Measurements from ENCODE around the gene FBN1.

FBN1 gene

DNA sequence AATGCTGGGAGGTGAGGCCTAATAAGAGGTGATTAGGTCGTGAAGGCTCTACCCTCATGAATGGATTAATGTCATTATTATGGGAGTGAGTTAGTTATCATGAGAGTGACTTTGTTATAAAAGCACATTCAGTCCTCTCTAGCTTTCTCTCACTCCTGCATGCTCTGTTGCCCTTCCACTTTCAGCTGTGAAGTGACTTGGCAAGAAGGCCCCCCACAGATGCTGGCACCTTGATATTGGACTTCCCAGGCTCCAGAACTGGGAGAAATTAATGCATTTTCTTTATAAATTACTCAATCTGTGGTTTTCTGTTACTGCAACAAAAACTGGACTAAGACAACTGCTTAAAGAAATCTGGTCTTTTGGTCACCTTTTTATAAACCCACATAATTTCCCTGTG lies 144.3 kb downstream of the FBN1 start:
- no peak for DNase-seq

DNA sequence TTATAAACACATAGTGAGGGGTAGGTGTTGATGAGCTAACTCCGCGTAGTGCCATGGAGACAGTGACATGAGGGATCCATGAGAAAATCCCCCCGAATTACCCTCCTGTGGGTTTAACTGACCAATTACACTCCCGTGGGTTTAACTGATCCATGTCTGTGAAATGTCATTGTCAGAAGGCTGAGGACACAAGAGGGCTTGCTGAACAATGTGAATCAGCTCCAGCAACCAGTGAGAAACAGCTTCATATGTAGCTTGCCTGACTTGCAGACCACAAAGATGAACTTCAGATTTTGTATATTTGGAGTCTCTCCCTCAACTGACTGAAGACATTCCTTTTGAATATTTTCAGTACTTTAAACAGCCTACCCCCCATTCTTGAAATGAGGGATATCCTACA lies 144.9 kb downstream of the FBN1 start:
- no peak for DNase-seq

DNA sequence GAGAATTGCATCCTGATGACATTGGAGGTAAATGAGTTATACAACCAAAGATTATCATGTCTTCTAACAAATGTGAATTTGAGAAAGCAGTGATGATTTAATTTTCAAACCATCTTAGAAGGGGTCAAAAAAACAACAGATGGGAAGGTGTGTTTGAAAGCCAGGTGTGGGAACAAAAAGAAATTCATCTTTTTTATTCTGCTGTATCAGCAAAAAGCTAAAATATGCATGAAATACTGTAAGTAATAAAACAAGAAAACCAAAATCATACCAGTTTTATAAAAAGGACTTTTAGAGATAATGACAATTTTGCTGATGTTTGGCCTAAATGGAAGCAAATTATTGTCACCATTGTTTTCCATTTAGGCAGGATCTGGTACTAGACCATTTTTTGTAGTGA lies 145.5 kb downstream of the FBN1 start:
- no peak for DNase-seq

DNA sequence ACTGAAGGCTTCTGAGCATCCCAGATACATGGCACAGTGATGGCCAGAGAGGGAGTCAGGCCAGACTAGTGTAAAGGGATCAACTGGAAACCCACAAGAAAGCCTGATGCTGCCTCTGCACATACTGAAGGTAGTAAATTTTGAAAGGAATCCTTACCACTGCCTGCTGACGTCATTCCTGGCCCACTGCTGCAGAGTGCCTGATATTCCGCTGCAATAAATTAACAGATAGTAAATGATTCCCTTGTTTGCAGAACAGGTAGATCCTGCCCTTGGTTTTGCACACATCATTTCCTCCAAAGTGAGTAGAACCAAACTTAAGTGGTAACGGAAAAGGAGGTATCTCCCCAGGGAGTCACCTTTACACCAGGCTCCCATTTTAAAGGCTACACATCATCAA lies 146.7 kb downstream of the FBN1 start:
- DNase-seq, result no peak

DNA sequence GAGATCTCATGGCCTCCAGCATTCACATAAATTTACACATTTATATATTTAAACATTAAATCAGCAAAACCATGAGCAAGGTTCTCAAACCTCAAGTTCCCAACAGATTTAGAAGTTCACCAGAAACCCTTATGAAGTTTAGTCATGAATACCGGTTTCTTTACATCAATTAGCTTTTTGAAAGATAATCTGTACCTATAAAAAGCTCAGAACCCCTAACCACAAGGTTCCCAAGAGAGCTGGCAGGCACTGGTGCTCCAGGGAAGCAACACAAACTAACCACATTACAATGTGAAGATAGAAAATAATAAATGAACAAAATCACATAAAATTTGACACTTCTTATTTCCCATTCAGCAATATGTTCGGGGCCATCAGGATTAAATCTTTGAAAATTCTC lies 150.9 kb downstream of the FBN1 start:
- DNase-seq, result no peak

DNA sequence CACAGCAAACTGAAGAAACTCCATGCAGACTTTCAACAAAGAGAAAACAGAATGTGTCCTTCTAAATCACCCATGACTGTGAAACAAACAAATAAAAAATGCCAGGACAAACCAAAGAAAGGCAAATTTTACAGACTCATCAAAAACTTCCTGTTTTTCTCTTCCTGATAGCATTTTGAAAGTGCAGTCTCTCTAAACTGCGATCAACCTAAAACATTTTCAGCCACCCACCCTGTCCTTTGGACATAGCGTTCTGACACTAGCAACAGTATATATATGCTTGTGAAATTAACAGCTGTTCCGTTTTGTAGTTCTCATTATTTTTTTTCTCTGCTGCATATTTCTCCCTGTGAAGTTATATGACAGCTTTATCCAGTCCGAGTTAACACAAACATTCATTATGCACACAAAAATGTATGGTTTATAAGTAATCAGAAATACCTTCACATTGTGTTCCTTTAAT lies 151.7 kb downstream of the FBN1 start:
- no peak for DNase-seq

DNA sequence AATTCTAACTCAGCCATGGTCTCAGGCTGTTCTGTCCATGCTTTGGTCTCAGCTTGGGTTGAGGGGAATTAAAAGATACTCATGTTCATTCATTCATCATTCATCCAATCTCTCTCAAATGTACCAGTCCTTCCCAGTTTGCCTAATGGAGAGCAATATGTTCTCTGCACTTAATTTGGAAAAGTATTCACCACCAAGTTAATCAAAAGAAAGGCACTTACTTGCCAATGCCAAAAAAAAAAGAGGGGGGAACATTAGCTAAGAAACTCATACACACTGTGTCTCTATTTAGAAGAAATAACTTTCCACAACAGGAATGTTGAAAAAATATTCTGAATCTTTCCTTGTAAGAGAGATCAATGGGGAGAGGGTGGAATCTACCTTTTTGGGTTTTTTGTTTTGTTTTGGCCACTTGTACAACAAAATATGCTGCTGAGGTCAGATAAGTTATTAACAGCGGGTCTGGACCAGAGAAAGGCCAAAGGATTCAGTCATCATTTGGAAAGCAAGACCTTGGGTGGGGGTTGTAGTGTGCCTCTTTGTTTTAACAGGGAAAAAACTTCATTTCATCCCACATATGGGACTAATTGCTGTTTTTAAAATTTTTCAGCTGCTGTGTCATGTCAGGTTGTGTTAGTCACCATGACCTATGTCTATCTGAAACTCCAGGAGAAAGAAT lies 152.3 kb downstream of the FBN1 start:
- no peak for DNase-seq

DNA sequence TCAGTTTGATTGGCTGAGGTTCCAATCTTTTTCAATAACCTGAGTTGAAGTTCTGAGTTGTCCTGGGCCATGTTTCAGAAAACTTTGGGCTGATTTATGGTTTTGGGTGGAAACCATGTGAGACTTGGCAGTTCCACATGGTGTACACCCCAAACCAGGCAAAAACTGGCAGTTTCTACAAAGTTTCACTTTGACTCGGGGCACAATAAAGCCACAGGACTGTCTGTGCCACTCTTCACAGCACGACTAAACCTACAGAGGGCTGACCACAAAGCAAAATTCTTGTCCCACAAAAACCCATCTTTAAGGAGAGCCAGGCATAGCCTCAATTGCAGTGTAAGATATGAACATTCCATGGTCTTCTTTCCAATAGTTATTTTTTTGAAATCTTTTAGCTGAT lies 159.3 kb downstream of the FBN1 start:
- DNase-seq, result no peak

DNA sequence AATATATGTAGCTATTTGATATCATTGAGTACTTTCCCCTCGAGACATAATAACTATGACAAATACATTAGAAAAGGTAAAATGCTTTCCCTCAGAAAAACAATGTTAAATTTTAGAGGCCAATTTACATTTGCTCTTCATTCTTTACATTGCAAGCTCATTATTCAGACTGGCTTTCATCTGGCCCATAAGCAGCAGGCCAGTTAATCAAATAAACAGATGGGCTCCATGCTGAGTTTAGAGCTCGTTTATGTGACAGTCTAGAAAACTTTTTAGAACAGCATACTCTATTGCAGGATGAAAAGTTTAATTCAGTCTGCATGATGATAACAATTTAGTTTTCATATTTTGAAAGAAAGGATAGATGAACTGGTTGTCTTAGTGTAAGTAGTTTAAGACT lies 163.7 kb downstream of the FBN1 start:
- no peak for DNase-seq

DNA sequence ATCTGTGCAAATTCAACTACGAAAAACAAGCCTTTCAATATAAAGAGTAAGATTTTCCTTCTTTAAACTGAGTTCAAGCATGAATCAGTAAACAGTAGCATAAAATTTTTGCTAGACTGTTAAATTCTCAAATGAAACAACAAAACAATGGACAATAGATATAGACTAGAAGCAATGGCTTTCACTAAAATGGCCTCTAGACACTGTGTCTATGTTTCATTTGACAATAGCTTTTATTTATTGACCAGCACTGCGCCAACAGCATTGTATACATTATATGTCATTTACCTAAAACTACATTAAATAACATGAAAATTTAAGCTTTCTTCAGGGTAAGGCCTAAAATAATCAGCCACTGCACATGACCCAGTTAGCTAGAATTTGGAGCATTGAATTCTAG lies 165.8 kb downstream of the FBN1 start:
- DNase-seq, result no peak

DNA sequence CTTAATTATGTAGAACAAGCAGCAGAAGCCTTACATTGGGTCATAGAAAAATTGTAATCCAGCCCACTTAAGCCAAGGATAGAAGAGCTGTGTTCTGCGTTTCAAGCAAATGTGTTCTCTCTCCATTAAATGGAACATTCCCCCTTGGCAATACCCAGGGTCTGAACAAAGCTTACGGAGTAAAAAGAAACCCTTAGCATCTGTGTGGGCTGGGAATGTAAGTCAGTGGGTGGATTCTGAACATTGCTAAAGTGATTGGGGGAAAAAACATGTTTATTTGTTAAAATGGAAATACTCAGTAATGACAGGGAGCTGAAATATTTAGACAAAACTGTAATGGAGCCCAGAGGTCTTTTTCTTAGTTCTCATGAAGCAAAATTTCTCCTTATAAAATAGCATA lies 166.9 kb downstream of the FBN1 start:
- DNase-seq, result no peak

DNA sequence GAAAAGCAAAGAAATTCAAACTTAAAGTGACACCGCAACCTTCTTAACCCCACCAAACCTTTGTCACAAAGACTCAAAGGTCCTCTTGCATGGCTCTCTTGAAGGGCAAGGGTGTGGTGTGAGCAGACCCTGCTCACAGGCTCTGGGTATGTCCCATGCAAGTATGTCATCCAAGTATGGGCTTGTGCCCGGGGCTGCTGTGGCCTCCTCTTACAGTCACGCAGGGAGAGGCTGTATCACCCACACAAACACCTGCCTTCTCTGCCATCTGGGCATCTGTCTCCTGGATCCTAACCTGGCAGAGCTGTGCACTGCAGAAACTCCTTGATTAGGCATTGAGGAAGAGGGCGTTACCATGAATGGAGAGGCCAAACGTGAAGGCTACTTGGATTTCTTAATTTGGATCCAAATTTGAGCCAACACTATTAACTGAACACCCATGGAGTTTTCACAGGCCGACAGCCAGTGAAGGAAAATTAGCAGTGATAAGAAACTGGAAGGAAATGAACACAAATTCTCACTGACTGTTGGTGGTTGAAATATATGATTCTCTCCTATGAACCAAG lies 167.6 kb downstream of the FBN1 start:
- DNase-seq, result no peak

DNA sequence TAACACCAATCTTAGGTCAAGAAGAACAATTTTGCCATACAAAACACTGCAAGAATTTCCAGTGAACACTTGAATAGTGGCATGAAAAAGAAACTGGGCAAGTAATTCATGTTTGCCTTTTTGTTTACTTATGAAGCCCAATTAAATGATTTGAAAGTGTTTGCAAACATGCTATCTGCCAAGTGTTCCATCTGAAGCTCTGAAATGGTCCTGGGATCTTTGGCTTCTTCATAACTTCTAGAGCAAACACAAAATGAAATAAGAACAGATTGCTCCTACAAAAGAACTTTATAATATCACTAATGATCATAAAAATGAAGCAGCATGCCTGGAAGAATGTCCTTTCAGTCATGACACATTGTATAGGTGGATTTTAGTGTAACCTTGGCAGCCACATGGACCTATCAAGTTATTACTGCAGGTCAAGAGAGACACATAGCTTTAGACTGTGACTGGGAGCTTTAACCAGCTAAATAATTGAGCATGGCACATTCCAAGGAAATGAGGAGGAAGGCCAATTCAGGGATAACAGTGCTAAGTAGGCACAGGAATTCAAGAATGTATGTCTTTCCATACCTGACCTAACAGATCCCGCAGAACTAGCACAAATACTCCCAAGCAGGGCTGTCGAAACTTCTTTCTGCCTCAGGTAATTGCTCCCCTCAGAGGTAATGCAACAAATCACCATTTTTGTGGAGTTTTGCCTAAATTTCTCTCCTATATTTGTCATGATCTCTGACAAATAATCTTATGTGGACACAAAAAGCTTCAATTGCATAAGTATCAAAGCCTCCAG lies 169.7 kb downstream of the FBN1 start:
- no peak for DNase-seq

DNA sequence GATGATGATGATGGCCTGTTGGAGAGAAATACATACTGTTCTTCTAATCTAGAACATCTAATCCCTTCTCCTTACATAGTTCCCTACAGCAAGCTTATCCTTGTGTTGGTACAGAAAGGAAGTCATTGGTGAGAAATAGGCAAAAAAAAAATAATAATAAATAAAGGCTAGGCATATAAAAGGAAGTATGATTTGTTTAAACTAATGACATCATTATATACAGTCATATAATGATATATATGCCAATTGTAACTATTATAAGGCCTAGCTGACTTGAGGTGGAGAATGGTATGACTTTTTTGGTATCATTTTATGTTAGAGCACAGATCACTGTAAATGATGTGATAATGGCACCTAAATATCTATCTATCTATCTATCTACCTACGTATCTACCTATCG lies 171.8 kb downstream of the FBN1 start:
- DNase-seq, result no peak

DNA sequence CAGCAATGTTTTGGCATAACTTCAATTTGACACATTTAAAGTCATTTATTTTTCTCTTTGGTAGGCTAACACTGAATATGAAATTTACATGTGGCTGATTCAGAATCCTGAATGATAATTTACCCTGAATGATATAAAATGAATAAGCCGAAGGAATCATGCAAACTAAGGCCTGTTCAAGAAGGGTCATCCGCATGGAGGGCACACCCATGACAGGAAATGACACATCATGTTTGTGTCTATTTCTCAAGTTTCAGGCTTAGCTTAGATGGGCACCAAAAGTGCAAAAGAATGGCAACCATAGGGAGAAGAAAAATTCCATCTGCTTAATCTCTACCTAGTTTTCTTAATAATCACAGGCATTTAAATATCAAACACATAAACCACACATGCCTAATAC lies 172.8 kb downstream of the FBN1 start:
- DNase-seq, result no peak

DNA sequence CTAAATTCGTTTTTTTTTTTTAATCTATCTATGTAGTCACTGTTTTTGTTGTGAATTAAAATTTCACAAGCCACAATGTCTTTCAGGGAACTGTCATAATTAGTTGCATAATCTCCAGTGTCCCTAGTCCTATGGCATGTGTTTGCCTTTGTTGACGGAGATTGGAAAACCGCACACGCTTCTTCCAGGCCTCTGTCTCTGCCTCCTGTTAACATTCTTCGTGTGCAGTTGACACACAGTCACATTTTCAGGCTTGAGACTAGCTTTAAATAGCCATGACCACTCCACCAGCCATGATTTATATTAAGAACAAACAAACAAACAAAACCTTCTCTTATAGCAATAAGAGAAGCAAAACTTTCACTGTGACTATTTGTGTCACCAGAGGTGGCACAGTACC lies 174.4 kb downstream of the FBN1 start:
- DNase-seq, result no peak

DNA sequence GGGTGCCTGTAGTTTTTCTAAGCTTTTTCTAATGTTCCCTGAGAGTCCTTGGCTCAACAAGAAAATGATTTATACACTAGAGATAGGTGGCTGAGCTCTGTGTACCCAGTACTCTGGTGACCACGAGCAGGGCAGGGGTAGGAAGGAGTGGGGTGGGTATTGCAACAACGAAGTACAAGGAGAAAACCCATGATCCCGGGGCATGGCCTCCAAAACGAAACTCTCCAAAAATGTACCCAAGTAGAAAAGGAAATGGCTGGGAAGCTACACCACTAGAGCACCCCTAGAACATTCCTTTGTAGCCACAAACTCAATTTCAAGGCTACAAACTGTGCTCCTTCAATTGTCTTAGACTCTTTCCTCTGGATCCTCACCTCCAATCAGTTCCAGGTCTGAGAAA lies 175.4 kb downstream of the FBN1 start:
- DNase-seq, result no peak

DNA sequence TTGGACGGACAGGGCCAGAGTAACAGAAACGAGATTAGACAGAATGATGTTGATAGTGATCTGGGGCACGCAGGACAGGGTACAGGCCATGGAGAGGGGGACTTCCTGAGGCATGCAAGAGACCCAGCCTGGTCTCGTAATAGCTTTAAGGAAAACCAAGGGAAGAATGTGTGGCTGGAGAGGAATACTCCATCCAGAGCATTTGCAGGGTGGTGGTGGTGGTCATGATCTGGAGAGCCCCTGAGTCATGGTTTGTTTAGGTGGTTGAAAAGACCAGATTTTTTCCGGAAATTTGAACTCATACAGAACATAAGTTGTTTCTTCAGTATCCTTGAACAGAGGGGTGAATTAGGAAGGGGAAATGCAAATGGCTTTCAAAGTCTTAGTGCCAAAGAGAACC lies 175.8 kb downstream of the FBN1 start:
- no peak for DNase-seq

DNA sequence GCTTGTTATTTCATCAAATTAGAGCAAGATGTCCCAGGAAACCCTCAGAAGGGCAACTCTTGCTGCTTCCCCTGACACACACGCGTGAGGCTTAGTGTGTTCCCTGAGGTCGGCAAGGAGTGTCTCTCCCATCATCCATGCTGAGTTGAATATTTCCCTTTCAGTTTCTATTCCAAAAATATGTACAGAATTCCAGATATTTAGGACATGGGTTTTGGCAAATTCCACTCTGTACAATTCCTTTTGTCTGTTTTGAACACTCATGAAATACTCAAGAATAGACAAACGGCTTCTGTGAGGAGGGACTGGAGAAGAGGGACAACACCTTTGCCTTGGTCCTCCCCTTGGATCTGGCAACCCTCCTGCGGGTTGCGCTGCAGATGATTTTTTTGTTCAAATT lies 176.2 kb downstream of the FBN1 start:
- DNase-seq, result no peak

DNA sequence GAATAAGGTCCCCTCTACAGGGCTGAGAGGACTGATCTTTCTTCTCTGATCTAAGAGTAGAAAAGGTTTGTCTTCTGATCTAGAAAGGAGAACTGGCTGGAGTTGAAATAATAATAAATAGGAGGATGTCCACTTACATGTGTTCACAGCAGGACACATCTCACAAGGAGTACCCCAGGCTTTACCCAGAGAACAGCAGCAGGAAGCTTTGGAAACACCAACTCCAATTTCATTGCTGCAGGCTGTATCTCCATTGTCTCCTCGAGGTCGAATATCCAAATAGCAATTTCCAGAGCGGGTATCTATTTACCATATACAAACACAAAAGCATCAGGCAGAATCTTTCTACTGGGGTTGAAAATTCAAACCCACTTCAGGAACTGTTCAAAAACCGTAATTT lies 177.7 kb downstream of the FBN1 start:
- DNase-seq, result no peak

DNA sequence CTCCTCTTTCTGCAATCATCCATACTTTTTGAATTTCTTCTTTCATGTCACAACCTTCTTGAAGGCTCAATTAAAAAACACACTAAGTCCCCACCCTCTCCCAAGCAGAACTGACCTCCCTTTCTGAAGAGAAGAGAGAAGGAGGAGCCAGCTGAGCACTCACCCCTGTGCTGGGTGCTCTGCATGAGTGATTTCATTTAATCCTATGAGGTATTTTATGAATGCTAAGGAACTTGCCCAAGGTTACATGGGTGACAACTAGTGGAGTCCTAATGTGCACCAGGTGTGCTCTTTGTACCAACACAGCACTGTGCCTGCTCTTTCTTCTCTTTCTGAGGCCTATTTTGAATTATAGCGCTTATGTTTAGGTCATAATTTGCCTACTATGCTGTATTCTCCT lies 178.7 kb downstream of the FBN1 start:
- DNase-seq, result no peak

DNA sequence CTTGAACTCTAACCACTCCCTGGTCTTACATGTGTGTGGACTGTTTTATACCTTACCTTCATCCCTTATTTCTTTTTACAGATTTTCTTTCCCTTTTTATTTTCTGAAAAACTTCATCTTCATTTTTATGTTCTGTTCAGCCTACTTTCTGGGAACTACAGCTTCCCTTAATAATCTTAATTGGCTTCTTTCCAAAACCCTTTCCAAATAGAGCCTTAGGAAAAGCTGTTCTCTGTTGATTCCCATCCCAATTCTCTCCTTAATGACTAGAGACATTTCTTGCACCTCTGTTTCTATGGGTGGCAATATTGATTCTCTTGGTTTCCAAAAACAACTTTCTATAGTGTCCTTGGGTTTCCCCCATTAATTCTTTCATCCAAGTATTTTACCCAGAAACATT lies 179.4 kb downstream of the FBN1 start:
- DNase-seq, result no peak

DNA sequence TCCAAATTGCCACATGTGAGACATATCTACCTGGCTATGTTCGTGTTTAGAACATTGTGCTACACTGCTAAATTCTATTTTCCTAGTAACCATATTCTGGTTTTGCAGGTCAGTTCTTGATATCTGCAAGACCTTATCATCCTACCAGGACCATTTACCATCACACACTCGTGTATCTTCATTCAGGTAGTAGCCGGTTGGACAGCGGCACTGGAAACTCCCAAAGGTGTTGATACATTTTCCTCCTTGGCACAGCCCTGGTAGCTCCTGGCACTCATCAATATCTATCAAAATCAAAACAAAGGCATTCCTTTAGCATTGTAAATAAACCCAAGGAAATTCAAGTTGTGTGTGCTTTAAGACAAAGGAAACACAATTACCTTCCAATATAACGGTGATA lies 180.1 kb downstream of the FBN1 start:
- DNase-seq, result no peak

DNA sequence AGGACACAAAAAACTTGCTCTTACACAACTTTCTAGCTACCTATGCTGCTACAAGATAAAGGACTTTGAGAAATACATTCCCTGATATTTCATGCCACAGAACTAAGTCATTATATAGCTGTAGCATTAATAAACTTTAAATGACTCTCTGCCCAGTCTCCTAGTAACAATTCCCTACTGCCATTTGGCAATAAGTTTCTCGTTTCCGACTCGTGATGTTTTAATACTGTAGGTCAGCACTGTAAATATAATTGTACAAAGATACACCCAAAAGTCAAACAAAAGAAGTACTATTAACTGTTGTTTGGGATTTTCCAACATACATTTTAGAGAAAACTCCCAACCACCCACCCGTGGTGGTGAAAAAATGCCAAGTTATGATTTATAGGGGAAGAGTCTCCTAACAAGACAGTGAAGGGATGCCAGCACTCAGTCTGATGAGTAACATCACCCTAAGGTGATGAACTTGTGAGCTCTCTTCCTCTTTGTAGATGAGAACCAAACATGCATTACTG lies 182.1 kb downstream of the FBN1 start:
- no peak for DNase-seq

Data from NCI-H1092 (cell line).